ENCODE measurements around the gene NRXN3.

NRXN3 gene

DNA sequence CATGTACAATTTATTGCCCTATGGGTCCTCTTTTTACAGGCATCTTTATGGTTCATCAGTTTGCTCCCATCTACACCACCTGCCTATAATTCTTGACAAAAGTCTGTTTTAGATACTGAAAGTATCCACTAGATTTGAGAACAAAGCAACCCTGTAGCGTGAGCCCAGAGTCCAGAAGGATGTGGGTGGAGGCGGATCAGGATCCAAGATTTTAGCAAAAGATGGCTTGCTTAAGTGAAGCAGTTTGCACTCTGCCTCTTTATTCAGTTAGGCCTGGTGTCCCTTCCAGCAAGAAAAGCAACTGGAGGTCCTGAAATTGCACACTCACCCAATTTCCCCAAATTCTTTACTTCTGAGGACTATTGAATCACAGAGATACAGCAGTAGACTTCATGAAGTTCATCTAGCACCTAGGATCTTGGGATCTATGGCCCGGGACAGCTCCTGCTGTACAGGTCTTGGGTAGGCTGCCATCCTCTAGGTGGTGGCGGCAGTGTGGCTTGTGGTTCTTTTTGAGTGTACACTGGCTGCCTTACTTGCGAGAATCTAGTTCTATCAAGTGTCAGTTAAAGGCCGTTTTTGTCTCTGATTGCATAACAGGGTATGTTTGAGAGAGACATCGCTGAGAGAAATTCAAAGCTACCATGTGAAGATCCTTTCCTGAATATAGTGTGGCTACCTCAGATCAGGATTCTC lies 873.2 kb downstream of the NRXN3 start:
- DNase-seq (ENCODE audit: extremely low read depth in 1 of 2, low read depth in 1 of 2) = no peak

DNA sequence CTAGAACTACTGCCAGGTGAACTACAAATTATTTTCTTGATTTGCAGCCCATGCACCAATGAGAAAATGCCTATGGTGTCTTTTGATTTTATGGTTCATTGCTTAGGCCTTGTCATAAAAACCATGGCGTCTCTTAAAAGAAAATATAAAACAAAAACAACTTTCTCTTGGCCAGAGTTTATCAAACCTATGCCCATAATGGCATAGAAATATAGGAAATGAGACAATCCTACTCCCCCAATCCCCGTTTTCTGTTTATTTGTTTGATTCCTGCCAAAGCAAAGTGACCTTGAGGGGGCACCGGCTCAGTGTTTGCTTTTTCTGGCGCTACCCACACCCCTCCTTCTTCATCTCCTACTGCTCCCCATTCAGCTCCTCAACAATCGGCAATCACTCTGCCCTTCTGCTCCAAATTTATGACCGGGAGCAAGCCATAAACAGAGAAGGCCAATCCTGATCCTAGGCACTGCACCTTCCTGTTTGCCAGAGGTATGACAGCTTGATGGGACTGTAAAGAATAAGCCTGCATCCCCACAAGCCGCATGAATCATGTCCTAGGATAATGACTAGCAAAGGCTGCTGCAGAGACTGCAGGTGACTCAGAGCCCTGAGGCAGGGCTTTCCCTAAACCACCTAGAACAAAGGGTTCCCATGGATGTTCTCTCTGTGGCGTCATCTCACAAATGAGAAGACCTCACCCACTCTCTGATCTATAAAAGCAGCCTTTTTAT lies 874.9 kb downstream of the NRXN3 start:
- DNase-seq (ENCODE audit: extremely low read depth in 1 of 2, low read depth in 1 of 2) = no peak

DNA sequence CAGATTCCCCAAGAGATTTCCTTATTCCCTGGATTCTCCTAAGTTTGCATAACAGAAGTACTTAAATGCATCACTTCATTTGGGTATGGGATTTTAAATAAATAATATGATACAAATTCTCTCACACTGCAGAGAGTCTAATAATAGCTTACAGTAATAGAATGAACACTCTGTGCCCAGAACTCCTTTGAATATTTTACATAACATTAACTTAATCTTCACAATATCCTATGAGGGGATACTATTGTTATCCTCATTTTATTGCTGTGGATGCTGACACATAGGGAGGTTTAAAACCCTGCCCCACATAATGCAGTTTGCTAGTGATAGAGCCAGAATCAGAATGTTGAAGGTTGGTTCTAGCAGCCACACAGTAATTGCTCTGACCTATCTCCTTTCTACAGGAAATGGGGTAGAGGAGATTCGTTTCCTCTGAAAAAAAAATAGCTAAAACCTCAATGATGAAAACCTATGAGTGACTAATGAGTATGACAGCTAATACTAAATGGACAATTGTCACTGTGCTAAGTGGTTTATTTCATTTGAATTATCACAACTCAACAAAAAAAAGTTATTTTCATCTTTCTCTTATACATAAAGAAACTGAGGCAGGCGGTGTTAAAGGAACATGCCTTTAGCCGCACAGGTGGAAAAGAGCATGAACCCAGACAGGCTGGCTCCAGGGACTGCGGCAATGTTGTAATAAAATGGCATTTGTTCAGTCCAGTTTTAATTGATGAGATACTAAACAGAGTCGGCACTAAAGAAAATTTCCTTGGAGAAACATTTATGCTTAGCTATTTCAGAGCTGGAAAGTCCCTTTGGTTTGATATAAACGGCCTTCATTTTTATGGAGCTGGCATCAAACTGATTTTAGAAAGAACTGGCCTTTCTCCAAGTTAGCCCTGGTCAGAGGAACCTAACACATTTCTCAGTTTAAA lies 880.9 kb downstream of the NRXN3 start:
- DNase-seq (ENCODE audit: extremely low read depth in 1 of 2, low read depth in 1 of 2) = no peak

DNA sequence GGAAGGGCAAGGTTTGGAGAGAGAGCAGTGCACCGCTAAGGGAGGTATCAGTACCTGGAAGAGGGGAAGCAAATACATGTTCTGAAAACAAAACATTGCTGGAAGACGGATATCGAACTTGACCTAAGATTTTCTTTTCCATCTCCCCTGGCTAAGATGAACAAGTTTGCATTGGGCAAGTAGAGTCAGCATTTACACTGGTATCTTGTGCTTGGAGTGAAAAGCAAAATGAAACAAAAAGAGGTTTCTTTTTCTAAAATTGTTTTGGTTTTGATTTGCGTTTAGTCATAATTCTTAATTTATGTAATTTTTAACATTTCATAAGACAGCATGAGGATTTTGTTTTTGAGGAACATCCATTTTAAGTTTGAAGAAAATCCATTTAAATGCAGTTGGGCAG lies 881.6 kb downstream of the NRXN3 start:
- DNase-seq (ENCODE audit: extremely low read depth in 1 of 2, low read depth in 1 of 2) = no peak

DNA sequence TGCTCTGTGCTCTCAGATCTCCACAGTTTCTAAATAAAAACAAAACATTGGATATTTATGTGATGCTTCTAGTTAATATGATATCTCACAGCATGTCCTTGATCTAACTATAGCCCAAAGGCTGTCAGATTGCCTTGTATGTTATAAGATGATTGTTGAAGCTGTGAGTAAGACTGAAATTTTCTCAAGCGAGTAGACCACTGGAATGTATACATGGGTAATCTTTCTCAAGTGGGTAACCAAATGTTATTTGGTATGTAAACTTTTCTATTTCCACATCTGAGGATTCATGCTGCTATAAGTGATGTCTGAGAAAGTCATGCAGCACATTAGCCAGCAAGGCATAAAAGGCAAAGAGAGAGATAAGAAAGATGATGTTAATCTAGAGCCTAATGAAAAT lies 886.7 kb downstream of the NRXN3 start:
- DNase-seq (ENCODE audit: extremely low read depth in 1 of 2, low read depth in 1 of 2) = no peak

DNA sequence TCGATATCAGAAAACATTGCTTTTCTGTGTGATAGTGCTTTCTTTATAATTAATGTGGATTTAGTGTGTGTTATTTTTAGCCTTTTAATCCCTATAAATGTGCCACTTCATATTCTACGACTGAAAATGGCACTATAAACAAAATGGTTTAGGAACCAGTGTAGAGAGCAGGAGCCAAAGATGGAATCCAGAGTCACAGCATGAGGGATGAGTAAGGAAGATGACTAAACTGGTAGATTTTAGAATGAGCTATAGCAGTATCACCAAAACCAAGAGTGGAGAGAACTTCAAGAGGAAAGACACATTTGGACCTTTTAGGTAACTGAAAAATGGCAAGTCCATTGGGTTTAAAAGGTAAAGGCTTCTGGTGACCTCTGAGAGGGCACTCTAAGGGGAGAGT lies 887.2 kb downstream of the NRXN3 start:
- no peak for DNase-seq (ENCODE audit: extremely low read depth in 1 of 2, low read depth in 1 of 2)

DNA sequence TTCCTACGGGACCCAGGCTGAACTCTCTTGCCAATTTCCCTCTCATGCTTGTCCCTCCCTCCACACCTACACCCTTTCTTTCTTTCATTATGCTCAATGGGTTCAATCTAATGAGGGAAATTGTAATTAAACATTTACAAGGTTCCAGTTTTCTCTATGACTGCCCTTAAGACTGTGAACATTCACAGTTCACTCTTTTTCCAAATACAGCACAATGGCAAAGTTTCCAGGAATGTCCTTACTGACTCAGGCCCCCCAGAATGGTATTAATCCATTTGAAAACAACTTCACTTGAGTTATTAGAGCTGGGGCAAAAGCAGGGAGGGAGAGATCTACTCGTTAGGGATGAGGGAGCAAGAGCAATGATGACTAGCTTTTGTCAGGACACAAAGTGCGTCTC lies 892.1 kb downstream of the NRXN3 start:
- DNase-seq (ENCODE audit: extremely low read depth in 1 of 2, low read depth in 1 of 2) = no peak

DNA sequence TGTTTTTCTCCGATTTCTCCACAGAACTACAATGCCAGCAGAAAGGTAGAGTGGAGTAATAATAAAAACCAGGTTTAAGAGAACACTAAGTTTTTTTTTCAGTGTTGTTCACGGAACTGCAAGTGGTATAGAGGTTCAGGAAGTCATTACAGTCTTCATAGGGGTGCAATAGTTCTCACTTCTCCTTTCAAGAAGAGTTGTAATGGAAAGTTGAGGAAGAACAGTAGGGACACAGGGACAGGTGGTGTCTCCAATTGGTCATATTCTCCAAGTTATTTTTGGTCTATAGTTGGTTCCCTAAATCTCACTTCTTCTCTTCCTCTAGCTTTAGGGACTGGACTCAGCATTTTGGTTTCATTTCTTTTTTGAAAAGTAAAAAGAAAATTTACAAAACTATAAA lies 894.0 kb downstream of the NRXN3 start:
- no peak for DNase-seq (ENCODE audit: extremely low read depth in 1 of 2, low read depth in 1 of 2)

DNA sequence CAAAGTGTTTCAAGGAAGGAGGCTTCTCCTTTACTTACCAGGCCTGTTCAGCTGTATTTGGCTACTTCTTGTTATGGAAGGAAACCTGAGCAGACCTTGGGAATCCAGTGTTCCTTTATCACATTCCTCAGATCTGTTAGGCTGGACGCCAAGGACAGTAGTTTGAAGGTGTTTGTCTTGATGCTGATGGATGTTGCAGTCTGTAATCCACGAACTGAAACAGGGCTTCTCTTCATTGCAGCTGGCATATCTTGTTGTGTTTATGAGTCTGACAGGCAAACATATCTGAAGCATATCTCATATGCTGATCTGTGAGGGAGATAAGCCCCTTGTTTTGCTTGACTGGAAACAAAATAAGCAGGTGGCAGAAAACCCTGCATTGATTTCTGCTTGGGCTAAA lies 904.3 kb downstream of the NRXN3 start:
- no peak for DNase-seq (ENCODE audit: extremely low read depth in 1 of 2, low read depth in 1 of 2)

DNA sequence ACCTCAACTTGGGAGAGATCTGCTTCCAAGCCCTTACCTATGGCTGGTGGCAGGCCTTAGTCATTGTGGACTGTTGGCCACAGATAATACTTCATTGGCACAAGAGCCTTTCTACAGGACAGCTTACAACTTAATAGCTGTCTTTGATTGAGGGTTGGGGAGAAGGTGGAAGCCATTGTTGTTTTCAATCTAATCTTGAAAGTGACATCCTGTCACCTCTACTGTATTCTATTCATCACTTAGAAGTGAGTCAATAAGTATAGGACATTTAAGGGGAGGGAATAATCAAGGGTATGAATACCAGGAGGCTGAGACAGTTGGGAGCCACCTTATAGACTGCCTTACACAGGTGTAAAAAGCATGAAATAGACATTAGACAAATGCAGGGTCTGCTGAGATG lies 906.3 kb downstream of the NRXN3 start:
- no peak for DNase-seq (ENCODE audit: extremely low read depth in 1 of 2, low read depth in 1 of 2)

DNA sequence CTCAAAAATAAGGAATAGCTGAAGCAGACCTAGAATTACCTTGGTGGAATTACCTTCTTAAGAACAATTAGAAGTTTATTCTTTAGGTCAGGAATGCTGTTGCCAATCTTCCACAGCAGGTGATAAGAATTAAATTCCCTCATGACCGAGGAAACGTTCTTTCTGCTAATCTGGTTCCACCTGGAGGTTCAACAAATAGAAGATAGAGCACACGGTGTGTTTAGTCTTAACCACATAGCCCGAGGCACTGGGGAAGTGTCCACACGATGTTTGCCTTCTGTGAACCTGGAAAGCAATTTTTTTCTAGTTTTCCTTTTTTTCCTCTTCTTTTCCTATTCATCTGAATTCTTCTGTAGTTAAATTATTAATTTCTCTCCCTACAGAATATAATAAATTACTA lies 906.9 kb downstream of the NRXN3 start:
- no peak for DNase-seq (ENCODE audit: extremely low read depth in 1 of 2, low read depth in 1 of 2)

DNA sequence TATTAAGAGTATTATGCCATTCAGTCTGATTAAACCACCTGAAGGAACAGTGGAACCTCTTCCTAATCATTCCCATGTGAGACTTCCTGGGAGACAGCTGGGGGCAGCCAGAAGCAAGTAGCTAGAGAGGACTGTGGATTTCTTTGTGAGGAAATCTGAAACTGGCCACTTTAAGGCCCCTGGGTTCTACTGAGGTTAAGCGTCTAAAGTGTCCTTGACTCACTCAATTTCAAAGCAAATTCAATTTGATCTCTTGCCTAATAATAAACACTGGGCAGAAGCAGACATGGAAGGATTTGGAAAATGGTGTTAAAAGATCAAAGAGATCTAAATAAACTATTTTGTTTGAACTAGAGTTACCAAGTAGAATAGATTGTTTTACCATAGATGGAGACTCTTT lies 909.9 kb downstream of the NRXN3 start:
- DNase-seq (ENCODE audit: extremely low read depth in 1 of 2, low read depth in 1 of 2) = no peak

DNA sequence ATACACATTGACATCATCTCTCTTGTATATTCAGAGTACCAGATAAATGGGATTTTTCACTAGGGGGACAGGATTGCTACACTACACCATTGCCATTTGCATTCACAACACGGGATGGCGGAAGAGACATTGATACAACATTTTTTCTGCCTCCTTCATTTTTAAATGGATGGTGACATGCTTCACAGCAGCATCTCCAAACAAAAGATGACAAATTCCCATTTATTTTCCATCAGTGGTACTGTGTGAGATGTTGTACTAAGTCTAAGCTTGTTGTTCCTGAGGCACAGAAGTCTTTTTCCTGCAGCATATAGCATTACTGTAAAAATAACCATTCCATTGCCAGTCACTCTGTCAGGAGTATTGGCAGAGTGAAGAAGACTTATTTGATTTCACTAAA lies 912.7 kb downstream of the NRXN3 start:
- no peak for DNase-seq (ENCODE audit: extremely low read depth in 1 of 2, low read depth in 1 of 2)

DNA sequence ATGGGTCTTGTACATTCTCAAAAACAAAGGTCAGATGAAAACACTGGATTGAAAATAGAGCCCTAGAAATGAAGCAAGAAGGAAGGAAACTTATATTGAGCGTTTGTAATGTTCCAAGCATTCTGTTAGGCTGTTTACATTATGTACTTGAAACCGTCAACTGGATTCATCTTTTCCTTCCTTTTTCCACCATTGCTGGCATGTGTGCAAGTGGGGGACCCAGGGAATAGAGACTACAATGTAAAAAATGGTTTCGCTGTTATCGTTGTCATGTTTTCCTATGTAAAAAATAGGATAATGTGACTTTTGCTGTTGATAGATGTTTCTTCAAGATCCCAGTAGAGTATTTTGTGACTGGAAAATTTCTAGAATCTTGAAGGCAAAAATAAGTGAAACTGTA lies 913.2 kb downstream of the NRXN3 start:
- DNase-seq (ENCODE audit: extremely low read depth in 1 of 2, low read depth in 1 of 2) = no peak

DNA sequence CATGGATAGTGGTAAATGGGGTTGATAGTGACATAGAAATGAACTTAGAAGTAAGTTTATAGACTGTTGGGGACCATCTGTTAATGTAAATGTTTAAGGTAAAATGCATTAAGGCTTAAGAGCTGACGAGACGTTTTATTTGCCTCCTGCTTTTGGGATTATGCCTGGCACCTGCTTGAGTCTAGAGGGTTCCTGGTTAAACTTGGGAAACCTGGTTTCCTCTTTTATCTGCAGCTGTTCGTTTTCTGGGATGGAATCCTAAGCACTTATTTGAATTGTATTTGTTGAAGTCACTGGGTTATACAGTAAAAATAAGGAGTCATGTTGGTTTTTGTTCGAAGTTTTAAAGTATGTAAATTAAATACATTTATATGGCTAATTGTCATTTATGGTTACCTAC lies 914.7 kb downstream of the NRXN3 start:
- no peak for DNase-seq (ENCODE audit: extremely low read depth in 1 of 2, low read depth in 1 of 2)

DNA sequence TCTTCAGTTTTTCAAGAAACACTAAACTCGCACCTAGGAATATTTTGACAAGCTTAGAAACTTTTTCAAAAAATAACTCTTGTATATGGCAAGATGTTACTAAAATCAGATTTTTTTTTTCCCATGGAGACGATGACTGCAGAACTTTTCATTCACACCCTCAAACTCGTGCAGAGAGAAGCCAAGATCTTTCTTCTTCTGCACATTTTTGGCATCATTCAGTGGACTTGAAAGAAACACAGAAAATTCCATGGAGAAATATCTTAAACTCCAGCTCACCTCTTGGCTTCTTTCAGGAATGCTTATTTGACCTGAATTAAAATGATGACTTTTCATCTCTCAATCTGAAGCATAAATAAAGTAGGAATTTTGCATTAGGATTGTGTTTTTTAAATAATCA lies 919.4 kb downstream of the NRXN3 start:
- no peak for DNase-seq (ENCODE audit: extremely low read depth in 1 of 2, low read depth in 1 of 2)

DNA sequence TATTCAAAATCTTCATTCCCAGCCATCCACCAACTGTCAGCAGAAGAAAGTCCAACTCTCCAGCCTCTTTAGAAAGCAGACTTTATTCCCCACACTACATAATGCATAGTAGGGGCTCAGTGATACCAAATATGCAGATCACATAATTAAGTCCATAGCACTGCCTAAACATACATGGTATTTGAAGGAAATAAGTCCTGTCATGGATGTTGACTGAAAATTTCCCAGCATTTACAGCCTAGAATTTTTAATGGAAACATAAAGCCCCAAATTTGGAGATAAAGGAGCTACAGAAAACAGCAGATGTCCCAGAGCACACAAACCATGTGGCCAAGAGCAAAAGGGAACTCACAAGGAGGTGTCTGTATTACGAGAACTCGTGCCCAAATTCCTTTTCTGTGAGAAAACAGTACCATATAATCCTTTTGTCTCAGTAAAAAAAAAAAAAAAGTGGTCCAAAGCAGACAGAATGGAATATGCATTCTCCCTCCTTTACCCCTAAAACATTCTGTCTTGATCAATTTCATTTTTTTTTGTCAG lies 920.5 kb downstream of the NRXN3 start:
- no peak for DNase-seq (ENCODE audit: extremely low read depth in 1 of 2, low read depth in 1 of 2)

DNA sequence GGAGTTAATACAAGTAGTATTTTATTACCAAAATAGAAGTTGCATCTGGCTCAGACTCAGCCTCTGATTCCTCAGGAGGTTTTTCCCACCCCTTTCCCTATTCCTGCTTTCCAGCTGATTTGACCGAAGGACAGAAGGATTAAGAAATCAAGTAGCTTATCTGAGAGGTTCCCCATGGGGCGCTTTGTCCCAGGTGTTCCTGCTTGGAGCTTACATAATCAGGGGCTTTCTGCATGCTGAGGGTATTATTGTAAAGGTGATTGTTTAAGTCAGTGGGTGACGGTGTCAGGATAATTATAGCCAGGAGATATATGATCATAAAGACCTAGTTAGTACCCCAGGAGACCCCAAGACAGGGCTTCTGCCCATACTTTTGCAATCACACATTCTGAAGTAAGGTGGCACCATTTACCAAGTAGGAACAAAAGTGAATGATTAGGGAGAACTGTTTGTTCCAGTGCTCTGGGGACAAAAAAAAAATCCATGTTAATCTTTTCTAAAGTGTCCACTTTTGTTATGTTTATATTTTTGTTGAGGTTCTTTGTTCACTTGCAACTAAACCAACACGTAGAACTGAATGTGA lies 921.3 kb downstream of the NRXN3 start:
- no peak for DNase-seq (ENCODE audit: extremely low read depth in 1 of 2, low read depth in 1 of 2)

DNA sequence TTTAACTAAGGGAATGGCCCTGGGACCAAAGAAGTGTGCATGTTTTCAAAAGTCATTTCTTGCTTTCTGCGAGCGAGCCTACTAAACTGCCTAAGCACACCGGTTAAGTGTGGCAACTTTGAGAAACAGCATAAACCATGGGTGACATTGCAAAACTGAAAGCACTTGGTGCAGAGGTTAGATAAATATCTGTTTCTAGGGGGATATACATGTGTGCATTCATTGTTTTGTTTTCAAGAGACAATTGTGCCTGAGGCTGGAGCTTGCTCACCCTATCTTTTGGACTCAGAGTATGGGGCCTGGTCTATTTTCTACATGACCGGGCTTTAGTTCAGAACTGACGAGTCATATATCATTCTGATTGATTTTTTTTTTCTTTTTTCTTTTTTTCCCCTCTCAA lies 923.4 kb downstream of the NRXN3 start:
- no peak for DNase-seq (ENCODE audit: extremely low read depth in 1 of 2, low read depth in 1 of 2)

DNA sequence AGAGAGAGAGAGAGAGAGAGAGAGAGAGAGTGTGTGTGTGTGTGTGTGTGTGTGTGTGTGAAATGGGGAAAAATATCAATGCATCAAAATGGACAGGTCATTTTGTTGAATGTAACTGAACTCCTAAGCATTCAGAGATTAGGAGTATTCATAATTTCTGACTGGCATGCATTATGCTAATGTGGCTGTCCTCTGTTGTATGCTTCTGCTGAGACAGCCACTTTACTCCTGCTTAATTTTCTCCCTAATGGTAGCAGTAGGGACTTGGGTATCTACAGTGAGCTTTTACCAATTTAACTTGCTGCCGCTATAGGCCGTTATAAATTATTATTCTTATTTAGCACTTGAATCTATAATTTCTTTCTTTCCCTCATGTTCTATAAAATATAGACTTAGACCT lies 924.8 kb downstream of the NRXN3 start:
- DNase-seq (ENCODE audit: extremely low read depth in 1 of 2, low read depth in 1 of 2) = no peak

DNA sequence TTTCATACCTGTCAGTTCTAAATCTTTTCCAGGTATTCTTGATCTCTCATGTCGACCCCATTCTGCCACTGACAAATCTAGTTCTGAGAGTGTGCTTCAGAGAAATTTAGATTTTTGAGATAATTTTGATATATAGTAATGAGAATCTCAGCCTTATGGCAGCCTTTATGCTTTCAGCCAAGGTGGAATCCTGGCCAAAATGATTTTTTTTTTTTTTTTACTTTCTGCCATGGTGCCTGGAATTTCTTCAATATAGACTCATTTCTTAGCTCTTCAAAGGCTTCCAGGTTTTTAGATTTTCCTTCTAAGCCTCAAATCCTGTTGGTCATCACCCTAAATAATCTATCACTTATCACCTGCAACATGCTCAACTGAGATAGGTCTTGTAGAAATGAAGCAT lies 926.6 kb downstream of the NRXN3 start:
- DNase-seq (ENCODE audit: extremely low read depth in 1 of 2, low read depth in 1 of 2) = no peak
